ENCODE measurements around the gene CD247.

DNA sequence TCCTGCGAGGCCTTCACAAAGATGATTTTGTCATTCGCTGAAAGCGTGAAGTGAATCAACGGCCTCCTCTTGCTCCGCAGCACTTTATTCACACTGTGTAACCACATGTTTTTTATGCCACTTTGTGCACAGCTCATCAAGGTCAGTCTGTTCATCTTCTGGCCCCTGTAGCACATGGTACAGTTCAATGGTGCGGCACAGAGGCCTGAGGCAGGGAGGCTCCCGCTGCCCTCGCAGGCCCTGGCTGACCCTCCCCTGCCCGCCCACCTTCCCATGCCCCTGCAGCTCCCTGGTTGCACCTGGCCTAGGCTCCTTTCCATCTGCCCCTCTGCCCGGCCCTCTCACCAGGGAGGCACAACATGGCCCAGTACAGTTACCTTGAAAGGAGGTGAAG lies 87.5 kb downstream of the CD247 start:
- TF ChIP-seq ZNF623 (tag by site-specific recombination; IDR thresholded peaks at IDR 0.05) (no peak), ZNF366 (tag by site-specific recombination; conservative IDR thresholded peaks at IDR 0.05) (no peak), CTCF (tag by site-specific recombination; IDR thresholded peaks at IDR 0.05) (no peak)
- TF ChIP-seq, protein P1, sequence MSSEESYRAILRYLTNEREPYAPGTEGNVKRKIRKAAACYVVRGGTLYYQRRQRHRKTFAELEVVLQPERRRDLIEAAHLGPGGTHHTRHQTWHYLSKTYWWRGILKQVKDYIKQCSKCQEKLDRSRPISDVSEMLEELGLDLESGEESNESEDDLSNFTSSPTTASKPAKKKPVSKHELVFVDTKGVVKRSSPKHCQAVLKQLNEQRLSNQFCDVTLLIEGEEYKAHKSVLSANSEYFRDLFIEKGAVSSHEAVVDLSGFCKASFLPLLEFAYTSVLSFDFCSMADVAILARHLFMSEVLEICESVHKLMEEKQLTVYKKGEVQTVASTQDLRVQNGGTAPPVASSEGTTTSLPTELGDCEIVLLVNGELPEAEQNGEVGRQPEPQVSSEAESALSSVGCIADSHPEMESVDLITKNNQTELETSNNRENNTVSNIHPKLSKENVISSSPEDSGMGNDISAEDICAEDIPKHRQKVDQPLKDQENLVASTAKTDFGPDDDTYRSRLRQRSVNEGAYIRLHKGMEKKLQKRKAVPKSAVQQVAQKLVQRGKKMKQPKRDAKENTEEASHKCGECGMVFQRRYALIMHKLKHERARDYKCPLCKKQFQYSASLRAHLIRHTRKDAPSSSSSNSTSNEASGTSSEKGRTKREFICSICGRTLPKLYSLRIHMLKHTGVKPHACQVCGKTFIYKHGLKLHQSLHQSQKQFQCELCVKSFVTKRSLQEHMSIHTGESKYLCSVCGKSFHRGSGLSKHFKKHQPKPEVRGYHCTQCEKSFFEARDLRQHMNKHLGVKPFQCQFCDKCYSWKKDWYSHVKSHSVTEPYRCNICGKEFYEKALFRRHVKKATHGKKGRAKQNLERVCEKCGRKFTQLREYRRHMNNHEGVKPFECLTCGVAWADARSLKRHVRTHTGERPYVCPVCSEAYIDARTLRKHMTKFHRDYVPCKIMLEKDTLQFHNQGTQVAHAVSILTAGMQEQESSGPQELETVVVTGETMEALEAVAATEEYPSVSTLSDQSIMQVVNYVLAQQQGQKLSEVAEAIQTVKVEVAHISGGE (tag by site-specific recombination; conservative IDR thresholded peaks at IDR 0.05; ENCODE audit: low read depth) = no peak
